Astrocyte (in vitro differentiated cells and primary cell): Measurements from ENCODE around the gene IDH3A. TPM values are rescaled to one million over a fixed set of nuclear protein-coding genes. Genes with fewer than 3 reads are reported as not detected.

Experiments
- DNase-seq: peaks from one replicate; pipeline ENCODE4 v3.0.0-alpha.2; 2010; ENCODE audit warnings: low read depth
- FAIRE-seq: peaks from 2 replicates; lab custom pipeline; 2011; peaks lifted over from hg19 to GRCh38; lab: Jason Lieb, UNC
- H2AFZ ChIP-seq: 2 replicates; pipeline ENCODE4 v1.6.0; 2012; ENCODE audit warnings: low read depth, low read length, inconsistent platforms
- H3K27ac ChIP-seq: 2 replicates; pipeline ENCODE4 v1.5.1; 2011; ENCODE audit warnings: low read depth, low read length, inconsistent platforms
- H3K27me3 ChIP-seq: 2 replicates; pipeline ENCODE4 v1.6.0; 2011; ENCODE audit warnings: low read length, inconsistent platforms; ENCODE audit not compliant: insufficient read depth
- H3K36me3 ChIP-seq: 2 replicates; pipeline ENCODE4 v1.5.1; 2011; ENCODE audit warnings: low read length, inconsistent platforms; ENCODE audit not compliant: insufficient read depth
- H3K4me1 ChIP-seq: 2 replicates; pipeline ENCODE4 v1.5.1; 2011; ENCODE audit warnings: low read length, inconsistent platforms; ENCODE audit not compliant: insufficient read depth
- H3K4me2 ChIP-seq: 2 replicates; pipeline ENCODE4 v1.6.0; 2012; ENCODE audit warnings: low read length, inconsistent platforms
- H3K4me3 ChIP-seq: 2 replicates; pipeline ENCODE4 v1.5.1; 2011; ENCODE audit warnings: low read depth, mild to moderate bottlenecking, low read length, inconsistent platforms; ENCODE audit not compliant: insufficient read depth
- H3K79me2 ChIP-seq: 2 replicates; pipeline ENCODE4 v1.6.0; 2012; ENCODE audit warnings: mild to moderate bottlenecking, low read length, inconsistent platforms; ENCODE audit not compliant: insufficient read depth
- H3K9ac ChIP-seq: 2 replicates; pipeline ENCODE4 v1.6.0; 2012; ENCODE audit warnings: mild to moderate bottlenecking, low read length, inconsistent platforms
- H3K9me3 ChIP-seq: 2 replicates; pipeline ENCODE4 v1.5.1; 2012; ENCODE audit warnings: low read depth, mild to moderate bottlenecking, low read length, inconsistent platforms; ENCODE audit not compliant: insufficient read depth
- H4K20me1 ChIP-seq: 2 replicates; pipeline ENCODE4 v1.6.0; 2012; ENCODE audit warnings: low read length, inconsistent platforms; ENCODE audit not compliant: insufficient read depth
- H3K27ac Mint-ChIP-seq: one replicate; pipeline ENCODE4 v1.8.0; 2021; ENCODE audit warnings: mild to moderate bottlenecking, mixed read lengths; ENCODE audit not compliant: unreplicated experiment
- H3K27me3 Mint-ChIP-seq: one replicate; pipeline ENCODE4 v1.8.0; 2021; ENCODE audit warnings: low read depth, mixed read lengths; ENCODE audit not compliant: unreplicated experiment
- H3K36me3 Mint-ChIP-seq: one replicate; pipeline ENCODE4 v1.8.0; 2021; ENCODE audit warnings: low read depth, mixed read lengths; ENCODE audit not compliant: unreplicated experiment
- H3K4me1 Mint-ChIP-seq: one replicate; pipeline ENCODE4 v1.8.0; 2021; ENCODE audit warnings: low read depth, mixed read lengths; ENCODE audit not compliant: unreplicated experiment
- H3K4me3 Mint-ChIP-seq: one replicate; pipeline ENCODE4 v1.8.0; 2021; ENCODE audit warnings: mild to moderate bottlenecking, moderate library complexity, mixed read lengths; ENCODE audit not compliant: unreplicated experiment
- H3K9me3 Mint-ChIP-seq: one replicate; pipeline ENCODE4 v1.8.0; 2021; ENCODE audit warnings: mild to moderate bottlenecking, mixed read lengths; ENCODE audit not compliant: unreplicated experiment
- CTCF ChIP-seq: IDR thresholded peaks from 2 replicates; pipeline ENCODE4 v1.5.1; 2011; ENCODE audit warnings: low read depth, mild to moderate bottlenecking, inconsistent platforms, low read length, moderate library complexity; ENCODE audit not compliant: insufficient read depth
- EZH2 ChIP-seq: IDR thresholded peaks from 2 replicates; pipeline ENCODE4 v1.6.1; 2012; ENCODE audit warnings: mild to moderate bottlenecking, low read length, inconsistent platforms; ENCODE audit not compliant: insufficient read depth
- total RNA-seq: library from RNA; stranded (reverse); gene quantifications from 2 replicates; pipeline ENCODE4 v1.2.1, GENCODE V29; 2021

Gene IDH3A
- total RNA-seq, 1 donor from 2014 or later: 36.3 TPM

GRCh38 chr15:78204351-78205309 is 55.5 kb downstream of the IDH3A start:
- TF ChIP-seq EZH2 (no peak), CTCF (no peak)
- H4K20me1 ChIP-seq: no peaks in the 10 kb centered on the region
- H3K4me3 ChIP-seq: no peak overlapping the region
- H3K4me2 ChIP-seq: no peak overlapping the region
- peaks cover 10% of the 10 kb centered on the region for H3K4me1 Mint-ChIP-seq
- peaks cover 8% of the 10 kb centered on the region for H3K27me3 ChIP-seq
- H3K36me3 ChIP-seq: no peaks in the 10 kb centered on the region
- peaks cover 32% of the 10 kb centered on the region for H3K27me3 Mint-ChIP-seq
- no peak overlapping the region for H3K9ac ChIP-seq
- H3K9me3 ChIP-seq: no peaks in the 10 kb centered on the region
- no peak overlapping the region for H2AFZ ChIP-seq
- H3K79me2 ChIP-seq: no peaks in the 10 kb centered on the region
- no peaks in the 10 kb centered on the region for H3K9me3 Mint-ChIP-seq
- H3K27ac ChIP-seq: no peak overlapping the region
- no peak overlapping the region for H3K27ac Mint-ChIP-seq
- H3K36me3 Mint-ChIP-seq: no peaks in the 10 kb centered on the region
- DNase-seq: no peak
- H3K4me3 Mint-ChIP-seq: no peak overlapping the region
- H3K4me1 ChIP-seq: peaks cover 11% of the 10 kb centered on the region
- no peak for FAIRE-seq

GRCh38 chr15:78205337-78205736 is 56.2 kb downstream of the IDH3A start:
- H3K9me3 ChIP-seq: no peaks in the 10 kb centered on the region
- H3K4me3 ChIP-seq: no peak overlapping the region
- no peak overlapping the region for H3K4me3 Mint-ChIP-seq
- H3K27ac ChIP-seq: no peak overlapping the region
- H3K27me3 Mint-ChIP-seq: peaks cover 30% of the 10 kb centered on the region
- TF ChIP-seq EZH2 (no peak), CTCF (no peak)
- H4K20me1 ChIP-seq: no peaks in the 10 kb centered on the region
- no peak for FAIRE-seq
- no peaks in the 10 kb centered on the region for H3K36me3 Mint-ChIP-seq
- H3K4me2 ChIP-seq: no peak overlapping the region
- H3K79me2 ChIP-seq: no peaks in the 10 kb centered on the region
- no peak overlapping the region for H2AFZ ChIP-seq
- H3K4me1 ChIP-seq: peaks cover 11% of the 10 kb centered on the region
- no peak for DNase-seq
- no peaks in the 10 kb centered on the region for H3K36me3 ChIP-seq
- H3K27me3 ChIP-seq: peaks cover 8% of the 10 kb centered on the region
- no peak overlapping the region for H3K27ac Mint-ChIP-seq
- H3K9ac ChIP-seq: no peak overlapping the region
- no peaks in the 10 kb centered on the region for H3K9me3 Mint-ChIP-seq
- H3K4me1 Mint-ChIP-seq: peaks cover 10% of the 10 kb centered on the region

DNA sequence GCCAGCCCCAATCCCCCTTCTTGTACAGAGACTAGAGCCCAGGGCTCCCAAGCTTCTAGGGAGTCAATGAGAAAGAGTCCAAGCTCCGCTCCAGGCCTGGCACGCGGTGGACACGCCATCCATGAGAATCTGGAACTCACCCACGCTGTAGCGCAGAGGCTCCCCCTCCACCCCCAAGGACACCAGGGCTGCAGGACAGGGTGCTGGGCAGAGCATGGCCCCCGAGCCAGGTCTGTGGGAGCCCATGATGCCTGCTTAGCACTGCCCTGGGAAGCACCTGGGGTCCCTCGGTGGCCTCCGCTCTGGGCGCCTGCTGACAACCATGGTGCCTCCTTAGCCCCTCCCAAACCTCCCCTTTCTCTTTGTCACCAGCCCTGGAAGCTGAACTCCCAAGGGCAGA is 56.7 kb downstream of the IDH3A start:
- Histone ChIP-seq H3K4me2 (no peak overlapping the region), H3K9ac (no peak overlapping the region), H4K20me1 (no peaks in the 10 kb centered on the region), H3K27ac (no peak overlapping the region), H2AFZ (no peak overlapping the region), H3K4me1 (peaks cover 11% of the 10 kb centered on the region), H3K27me3 (peaks cover 8% of the 10 kb centered on the region), H3K36me3 (no peaks in the 10 kb centered on the region), H3K79me2 (no peaks in the 10 kb centered on the region), H3K9me3 (no peaks in the 10 kb centered on the region), H3K4me3 (no peak overlapping the region)
- no peak for DNase-seq
- H3K4me1 Mint-ChIP-seq: peaks cover 10% of the 10 kb centered on the region
- H3K27ac Mint-ChIP-seq: no peak overlapping the region
- no peaks in the 10 kb centered on the region for H3K36me3 Mint-ChIP-seq
- H3K4me3 Mint-ChIP-seq: no peak overlapping the region
- H3K27me3 Mint-ChIP-seq: peaks cover 24% of the 10 kb centered on the region
- TF ChIP-seq EZH2 (no peak), CTCF (no peak)
- FAIRE-seq: no peak
- no peaks in the 10 kb centered on the region for H3K9me3 Mint-ChIP-seq
